OCI-LY7 (cell line): Measurements from ENCODE around the gene COL18A1. TPM values are rescaled to one million over a fixed set of nuclear protein-coding genes. Genes with fewer than 3 reads are reported as not detected.

Experiments
- BruUV-seq: library from RNA; stranded (reverse); fragments of 400-500 nt; replicated peaks from 2 replicates; lab custom pipeline; 2021; lab: Mats Ljungman, UMichigan
- CTCF ChIA-PET: fragments of 300-600 bp; sonication (Branson Sonifier 250); formaldehyde crosslinking; loops from one replicate; lab custom pipeline; 2022; ENCODE audit warnings: antibody characterized with exemption; ENCODE audit not compliant: unreplicated experiment; lab: Charles Lee
- POLR2A ChIA-PET: fragments of 300-600 bp; sonication (Branson Sonifier 250); formaldehyde crosslinking; loops from one replicate; lab custom pipeline; 2022; ENCODE audit warnings: antibody characterized with exemption; lab: Charles Lee
- DNase-seq: peaks from one replicate; pipeline ENCODE4 v3.0.0-alpha.2; 2015; ENCODE audit warnings: low spot score
- H2AFZ ChIP-seq: fragments of 200-600 bp; sonication (generic), shearing (Covaris generic); 2 replicates; pipeline ENCODE4 v1.6.1; 2014; ENCODE audit warnings: mild to moderate bottlenecking, antibody characterized with exemption, low read length, moderate library complexity
- H3K27ac ChIP-seq: fragments of 200-600 bp; sonication (generic); 2 replicates; pipeline ENCODE4 v1.5.1; 2014; ENCODE audit warnings: mixed run types, low read depth, mild to moderate bottlenecking, moderate library complexity, low read length, inconsistent platforms; ENCODE audit not compliant: poor library complexity, severe bottlenecking
- H3K36me3 ChIP-seq: fragments of 200-600 bp; sonication (generic); 2 replicates; pipeline ENCODE4 v1.6.1; 2014; ENCODE audit warnings: mild to moderate bottlenecking, antibody characterized with exemption, low read length, moderate library complexity, mixed read lengths; ENCODE audit not compliant: insufficient read depth
- H3K4me1 ChIP-seq: fragments of 200-600 bp; sonication (generic); 2 replicates; pipeline ENCODE4 v1.5.1; 2014; ENCODE audit warnings: mild to moderate bottlenecking, low read length; ENCODE audit not compliant: insufficient read depth, poor library complexity, severe bottlenecking
- H3K4me2 ChIP-seq: fragments of 200-600 bp; sonication (generic); 2 replicates; pipeline ENCODE4 v1.6.1; 2014; ENCODE audit warnings: mild to moderate bottlenecking, low read length
- H3K4me3 ChIP-seq: fragments of 200-600 bp; sonication (generic); 2 replicates; pipeline ENCODE4 v1.5.1; 2014; ENCODE audit warnings: mild to moderate bottlenecking, low read depth, low read length; ENCODE audit not compliant: poor library complexity, severe bottlenecking
- H3K79me2 ChIP-seq: fragments of 200-600 bp; sonication (generic); 2 replicates; pipeline ENCODE4 v1.6.1; 2016; ENCODE audit warnings: low read depth, mild to moderate bottlenecking, low read length, moderate library complexity, mixed read lengths; ENCODE audit not compliant: insufficient read depth
- H3K9me2 ChIP-seq: fragments of 200-600 bp; sonication (generic); 2 replicates; pipeline ENCODE4 v1.6.1; 2016; ENCODE audit warnings: mild to moderate bottlenecking, low read length, mixed read lengths; ENCODE audit not compliant: insufficient read depth
- H3K9me3 ChIP-seq: fragments of 200-600 bp; sonication (generic); 2 replicates; pipeline ENCODE4 v1.6.1; 2014; ENCODE audit warnings: mild to moderate bottlenecking, mixed run types, low read length, mixed read lengths
- H4K20me1 ChIP-seq: fragments of 200-600 bp; sonication (generic); 2 replicates; pipeline ENCODE4 v1.6.1; 2014; ENCODE audit warnings: mild to moderate bottlenecking, antibody characterized with exemption, low read length, moderate library complexity, mixed read lengths; ENCODE audit not compliant: insufficient read depth
- CTCF ChIP-seq: fragments of 200-600 bp; sonication (generic); conservative IDR thresholded peaks from 2 replicates; pipeline ENCODE4 v1.5.1; 2014; ENCODE audit warnings: mild to moderate bottlenecking, antibody characterized with exemption, low read length, moderate library complexity, mixed read lengths
- EZH2phosphoT487 ChIP-seq: fragments of 200-600 bp; sonication (generic); IDR thresholded peaks from 2 replicates; pipeline ENCODE4 v1.6.1; 2018; ENCODE audit warnings: low read depth, borderline replicate concordance, mild to moderate bottlenecking, mixed run types, antibody characterized with exemption, low read length, moderate library complexity, mixed read lengths
- intact Hi-C: fragments of 100-400 bp; cut with micrococcal nuclease; formaldehyde crosslinking; loops from one replicate; pipeline ENCODE4 v1.10.0; 2022; ENCODE audit not compliant: unreplicated experiment
- total RNA-seq, 2 experiments: library from RNA; depleted of rRNA in 1 of 2; stranded (reverse); fragments of >200 nt in 1 of 2; shearing (Covaris generic) in 1 of 2; gene quantifications; 2 replicates each; pipeline ENCODE4 v1.2.3, GENCODE V29; 2014 to 2022

COL18A1 gene
- total RNA-seq, 2 experiments from 2014 or later, result 0.23 to 7.4 TPM

DNA sequence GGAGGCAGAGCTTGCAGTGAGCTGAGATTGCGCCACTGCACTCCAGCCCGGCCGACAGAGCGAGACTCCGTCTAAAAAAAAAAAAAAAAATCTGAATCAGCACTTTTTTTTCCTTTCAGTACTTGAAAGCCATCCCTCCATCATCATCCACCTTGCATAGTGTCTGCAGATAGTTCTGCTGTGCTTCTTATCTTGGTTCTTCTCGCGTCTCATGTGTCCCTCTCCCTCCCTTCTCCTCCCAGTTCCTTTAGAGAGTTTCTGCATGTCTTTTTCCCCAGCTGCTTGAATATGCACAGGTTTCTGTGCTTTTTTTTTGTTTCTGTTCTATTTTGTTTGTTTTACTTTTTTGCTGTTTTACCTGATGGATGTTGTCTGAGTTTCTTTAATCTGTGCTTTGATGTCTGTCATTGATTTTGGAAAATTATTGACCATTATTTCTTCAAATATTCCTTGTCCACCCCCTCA is 3.9 kb upstream of the COL18A1 start:
- Histone ChIP-seq H3K27ac (no peak overlapping the region), H3K4me1 (no peaks in the 10 kb centered on the region), H3K4me3 (no peak overlapping the region), H3K36me3 (no peaks in the 10 kb centered on the region), H3K9me3 (no peaks in the 10 kb centered on the region), H3K4me2 (no peak overlapping the region), H2AFZ (no peak overlapping the region), H4K20me1 (no peaks in the 10 kb centered on the region), H3K9me2 (no peaks in the 10 kb centered on the region), H3K79me2 (no peaks in the 10 kb centered on the region)
- no TSS peak for BruUV-seq
- CTCF ChIA-PET, result no interaction called here
- TF ChIP-seq CTCF (no peak), EZH2phosphoT487 (no peak)
- intact Hi-C loops, result no loop called here
- POLR2A ChIA-PET, result no interaction called here
- no peak for DNase-seq

DNA sequence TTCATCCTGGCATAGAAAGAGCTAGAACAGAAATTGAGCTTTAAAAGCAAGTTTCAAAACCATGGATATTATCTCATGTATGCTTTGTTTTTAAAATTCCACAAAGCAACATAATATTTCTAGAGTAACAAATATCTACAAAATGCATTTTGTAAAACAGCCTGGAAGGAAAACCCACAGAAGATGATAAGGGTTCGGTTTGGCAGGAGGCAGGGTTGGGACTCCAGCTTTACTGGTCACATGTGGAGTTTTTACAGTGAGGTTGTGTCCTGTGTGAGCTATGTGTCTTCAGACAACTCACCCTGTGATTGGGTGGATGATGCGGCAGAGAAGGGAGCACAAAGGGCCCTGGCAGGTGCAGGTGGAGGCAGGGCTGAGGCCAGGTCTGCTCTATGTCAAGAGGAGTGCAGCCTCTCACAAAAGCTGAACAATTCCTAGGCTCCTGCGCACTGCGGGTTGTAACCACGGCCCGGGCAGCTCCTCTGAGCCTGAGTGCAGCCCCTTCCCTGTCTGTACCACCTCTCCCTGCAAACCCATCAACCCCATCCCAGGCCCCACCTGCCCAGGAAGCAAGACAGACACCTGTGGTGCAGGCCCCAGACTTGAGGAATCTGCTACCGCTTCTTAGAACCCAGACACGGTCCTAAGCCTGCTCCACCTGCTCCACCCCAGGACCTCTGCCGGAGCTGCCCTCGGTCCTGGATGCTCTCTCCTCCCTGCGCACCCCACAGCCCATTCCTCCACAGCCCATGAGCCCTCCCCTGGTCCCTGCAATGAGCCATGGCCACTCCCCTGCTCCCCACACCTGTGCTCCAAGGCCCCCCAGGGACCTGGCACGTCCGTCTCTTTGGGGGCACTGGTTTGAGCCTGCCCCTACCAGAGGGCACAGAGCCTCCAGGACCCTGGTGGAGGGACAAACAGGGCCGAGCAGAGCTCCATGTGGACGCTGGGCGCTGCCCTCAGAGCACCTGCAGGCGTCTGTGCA is 2.8 kb upstream of the COL18A1 start:
- POLR2A ChIA-PET, result no interaction called here

More for the DNA sequence above, 2.8 kb upstream of the COL18A1 start:
- intact Hi-C loops, result no loop called here
- Histone ChIP-seq H2AFZ (no peak overlapping the region), H3K9me3 (no peaks in the 10 kb centered on the region), H4K20me1 (no peaks in the 10 kb centered on the region), H3K4me2 (no peak overlapping the region), H3K27ac (no peak overlapping the region), H3K36me3 (no peaks in the 10 kb centered on the region), H3K4me3 (no peak overlapping the region), H3K9me2 (no peaks in the 10 kb centered on the region), H3K79me2 (no peaks in the 10 kb centered on the region), H3K4me1 (no peaks in the 10 kb centered on the region)
- CTCF ChIA-PET, result no interaction called here
- BruUV-seq, result no TSS peak
- TF ChIP-seq EZH2phosphoT487 (no peak), CTCF (no peak)
- no peak for DNase-seq
